HepG2 (cell line): ENCODE results near the gene CTDP1. TPM values are rescaled to one million over a fixed set of nuclear protein-coding genes. Genes with fewer than 3 reads are reported as not detected.

Source experiments
- ATAC-seq: fragments of 200-7000 bp; cut with Tn5 transposase; 3 replicates; pipeline ENCODE4 v1.9.1; 2020; ENCODE audit warnings: mild to moderate bottlenecking, moderate library complexity
- BruUV-seq: library from RNA; stranded (reverse); fragments of 400-500 nt; replicated peaks from 2 replicates; lab custom pipeline; 2021; lab: Mats Ljungman, UMichigan
- CTCF ChIA-PET: fragments of 300-600 bp; formaldehyde crosslinking; extraction: SDS; loops from one replicate; lab custom pipeline; 2021; ENCODE audit warnings: low total read pairs, inconsistent platforms, low intra/inter-chr PET ratio; lab: Yijun Ruan, JAX
- POLR2A ChIA-PET: fragments of 350-600 bp; sonication (Branson Sonifier 250); formaldehyde crosslinking; loops from one replicate; lab custom pipeline; 2020; ENCODE audit warnings: antibody characterized with exemption, inconsistent platforms; lab: Yijun Ruan, JAX
- DNase-seq: peaks from one replicate; pipeline ENCODE4 v3.0.0-alpha.2; 2015; ENCODE audit warnings: low spot score
- FAIRE-seq: peaks from 3 replicates; lab custom pipeline; 2011; peaks lifted over from hg19 to GRCh38; lab: Jason Lieb, UNC
- H2AFZ ChIP-seq: one replicate; pipeline ENCODE4 v1.6.1; 2011; ENCODE audit warnings: low read length, inconsistent platforms
- H3K27ac ChIP-seq: fragments of 300-600 bp; 3 replicates; pipeline ENCODE4 v1.8.0; 2011; ENCODE audit warnings: mixed run types, mild to moderate bottlenecking, mixed read lengths, low read length, inconsistent platforms; ENCODE audit not compliant: insufficient read depth; ENCODE audit errors: extremely low read length
- H3K27me3 ChIP-seq, 2 experiments: fragments of 200-600 bp in 1 of 2; 2 replicates in 1 of 2; 3 replicates in 1 of 2; pipeline versions ENCODE4 v1.6.0 to v1.8.0; 2011; ENCODE audit warnings: low read length in 2 of 2, mild to moderate bottlenecking in 2 of 2, moderate library complexity in 2 of 2, inconsistent platforms in 1 of 2; ENCODE audit not compliant: insufficient read depth in 2 of 2, control insufficient read depth in 1 of 2
- H3K36me3 ChIP-seq, 2 experiments: fragments of 200-600 bp in 1 of 2; replicated peaks in 1 of 2; 2 replicates in 1 of 2; 3 replicates in 1 of 2; pipeline versions ENCODE4 v1.5.1 to v1.8.0; 2011; ENCODE audit warnings: low read length in 2 of 2, inconsistent platforms in 1 of 2; ENCODE audit not compliant: insufficient read depth in 2 of 2, control insufficient read depth in 1 of 2
- H3K4me1 ChIP-seq: 2 replicates; pipeline ENCODE4 v1.5.1; 2012; ENCODE audit warnings: low read length, inconsistent platforms; ENCODE audit not compliant: insufficient read depth
- H3K4me2 ChIP-seq: 2 replicates; pipeline ENCODE4 v1.6.0; 2011; ENCODE audit warnings: low read depth, low read length, inconsistent platforms
- H3K4me3 ChIP-seq, 3 experiments: fragments of 200-600 bp in 1 of 3; sonication (generic), shearing (Covaris generic) in 1 of 3; replicated peaks in 1 of 3; 2 replicates each; pipeline ENCODE4 v1.5.1; 2011 to 2016; ENCODE audit warnings: low read length in 3 of 3, inconsistent platforms in 2 of 3, low read depth in 2 of 3, mild to moderate bottlenecking in 2 of 3, control low read depth in 1 of 3, mixed read lengths in 1 of 3; ENCODE audit not compliant: insufficient read depth in 1 of 3
- H3K79me2 ChIP-seq: one replicate; pipeline ENCODE4 v1.6.1; 2011; ENCODE audit warnings: low read length, inconsistent platforms; ENCODE audit not compliant: insufficient read depth
- H3K9ac ChIP-seq: 2 replicates; pipeline ENCODE4 v1.6.0; 2011; ENCODE audit warnings: mild to moderate bottlenecking, low read depth, low read length, inconsistent platforms; ENCODE audit not compliant: insufficient read depth
- H3K9me3 ChIP-seq: 2 replicates; pipeline ENCODE4 v1.5.1; 2012; ENCODE audit warnings: mild to moderate bottlenecking, low read length
- H4K20me1 ChIP-seq: 2 replicates; pipeline ENCODE4 v1.6.0; 2011; ENCODE audit warnings: inconsistent platforms, mild to moderate bottlenecking, low read length, moderate library complexity; ENCODE audit not compliant: insufficient read depth
- ARNT ChIP-seq: fragments of 450-650 bp; IDR thresholded peaks from 2 replicates; pipeline ENCODE4 v1.6.1; 2017
- GPN1 ChIP-seq: sonication (generic); formaldehyde crosslinking; IDR thresholded peaks from 2 replicates; pipeline ENCODE4 v1.5.1; 2020; ENCODE audit warnings: missing genetic modification reagents, borderline replicate concordance
- NFYC ChIP-seq: IDR thresholded peaks from 2 replicates; pipeline ENCODE4 v1.6.1; 2016; ENCODE audit warnings: missing genetic modification reagents, missing compliant biosample characterization
- NR1H2 ChIP-seq: sonication (generic); formaldehyde crosslinking; IDR thresholded peaks from 2 replicates; pipeline ENCODE4 v1.8.1; 2022; ENCODE audit warnings: low read depth, missing genetic modification reagents, borderline replicate concordance
- THYN1 ChIP-seq: sonication (generic); formaldehyde crosslinking; IDR thresholded peaks from 2 replicates; pipeline ENCODE4 v1.8.1; 2023; ENCODE audit warnings: low read depth, mild to moderate bottlenecking, moderate library complexity, missing genetic modification reagents, borderline replicate concordance
- ZBTB3 ChIP-seq: sonication (generic); formaldehyde crosslinking; IDR thresholded peaks from 2 replicates; pipeline ENCODE4 v1.4.0; 2020; ENCODE audit warnings: low read depth, mild to moderate bottlenecking, moderate library complexity, missing genetic modification reagents, borderline replicate concordance
- ZNF232 ChIP-seq: sonication (generic); formaldehyde crosslinking; IDR thresholded peaks from 2 replicates; pipeline ENCODE4 v1.4.0; 2020; ENCODE audit warnings: missing genetic modification reagents, borderline replicate concordance
- ZNF577 ChIP-seq: sonication (generic); formaldehyde crosslinking; IDR thresholded peaks from 2 replicates; pipeline ENCODE4 v1.4.0; 2020; ENCODE audit warnings: mild to moderate bottlenecking, low read depth, missing genetic modification reagents, borderline replicate concordance
- ZNF614 ChIP-seq: IDR thresholded peaks from 2 replicates; pipeline ENCODE4 v1.6.1; 2018; ENCODE audit warnings: missing biosample characterization, missing genetic modification reagents, inconsistent platforms, borderline replicate concordance
- WGBS: methylation state at CpG from one replicate; pipeline ENCODE4 v1.1.6; 2017; ENCODE audit warnings: low lambda C conversion rate; 5-methylcytosine and 5-hydroxymethylcytosine counted together
- in situ Hi-C: cut with HindIII; loops from 2 replicates; pipeline ENCODE4 v1.10.0; 2017; ENCODE audit warnings: low pct_unique_long_range_greater_than_20kb; ENCODE audit not compliant: extremely low pct_ligation_motif_present
- intact Hi-C: fragments of 100-400 bp; cut with micrococcal nuclease; formaldehyde crosslinking; loops from one replicate; pipeline ENCODE4 v1.10.0; 2022; ENCODE audit not compliant: unreplicated experiment
- polyA plus RNA-seq, 8 experiments: library from polyadenylated mRNA; depleted of rRNA in 3 of 8; stranded (reverse) in 7 of 8; unstranded in 1 of 8; fragments of >200 nt; fragmentation: Illumina TruSeq in 4 of 8; extraction: Trizol in 4 of 8; gene quantifications; 2 replicates each; pipeline versions ENCODE4 v1.2.1 to v1.2.3, GENCODE V29; 2011 to 2016; ENCODE audit warnings: low read depth in 4 of 8, missing spikeins in 1 of 8, mixed read lengths in 1 of 8; ENCODE audit not compliant: insufficient read depth in 1 of 8
- total RNA-seq, 5 experiments: library from RNA; depleted of rRNA; stranded (reverse); fragments of >200 nt; fragmentation: Illumina TruSeq; extraction: Trizol; gene quantifications; 2 replicates each; pipeline ENCODE4 v1.2.3, GENCODE V29; 2016; ENCODE audit warnings: low read depth in 1 of 5
- TF ChIP-seq, protein P1 (sequence below): sonication (generic); formaldehyde crosslinking; IDR thresholded peaks from 2 replicates; pipeline ENCODE4 v1.4.0; 2020; ENCODE audit warnings: low read depth, mild to moderate bottlenecking, missing genetic modification reagents
- TF ChIP-seq, protein P2 (sequence below): sonication (generic); formaldehyde crosslinking; IDR thresholded peaks from 2 replicates; pipeline ENCODE4 v1.4.0; 2020; ENCODE audit warnings: missing genetic modification reagents
- TF ChIP-seq, protein P3 (sequence below): sonication (generic); formaldehyde crosslinking; IDR thresholded peaks from 2 replicates; pipeline ENCODE4 v1.5.0; 2020; ENCODE audit warnings: mild to moderate bottlenecking, missing genetic modification reagents, moderate library complexity

Gene CTDP1
- total and polyA plus RNA-seq, 2 of the 13 experiments (the other 11 are each of a cell fraction or from before 2014, with no cell fraction given), result 6.9 to 11.0 TPM

DNA sequence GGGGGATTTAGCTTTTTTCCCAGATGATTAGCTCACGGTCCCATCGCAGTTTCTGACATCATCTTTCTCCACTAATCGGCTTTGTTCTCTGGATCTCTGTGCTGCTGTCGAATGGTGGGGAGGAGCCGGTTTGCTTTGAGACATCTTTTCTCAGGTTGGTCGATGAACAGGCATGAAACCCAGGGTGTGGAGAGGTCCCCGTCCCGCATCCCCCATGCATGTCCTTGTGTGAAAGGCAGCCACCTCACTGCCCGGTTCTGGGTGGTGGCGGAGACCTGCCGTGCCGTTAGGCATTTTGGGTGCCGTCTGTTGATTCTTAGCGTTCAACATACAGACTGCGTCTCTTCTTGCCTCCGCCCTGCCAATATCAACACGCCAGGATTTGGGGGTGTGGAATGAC is 57.8 kb downstream of the CTDP1 start:
- peaks cover 12 to 55% of the 10 kb centered on the region in 2 experiments; a peak in 4 of 5 replicates for H3K36me3 ChIP-seq
- POLR2A ChIA-PET, result no interaction called here
- CTCF ChIA-PET, result no interaction called here
- in situ Hi-C loops (no loop called here), intact Hi-C loops (no loop called here)
- 90% methylated on average over 17 of the region's 17 CpGs for WGBS
- 0 out of 2 replicates have a peak, but pooled peaks cover 3% of the 10 kb centered on the region for H4K20me1 ChIP-seq
- no peaks in the 10 kb centered on the region for H3K79me2 ChIP-seq
- H3K27ac ChIP-seq, result no peak overlapping the region
- no peak for DNase-seq
- H2AFZ ChIP-seq, result no peak overlapping the region
- no peak overlapping the region for H3K4me2 ChIP-seq
- no peak overlapping the region for H3K9ac ChIP-seq
- no peak overlapping the region for H3K4me3 ChIP-seq
- BruUV-seq, result no TSS peak
- H3K27me3 ChIP-seq, result no peaks in the 10 kb centered on the region; a peak in 1 of 5 replicates
- FAIRE-seq, result no peak
- H3K9me3 ChIP-seq, result no peaks in the 10 kb centered on the region
- no peak for ATAC-seq
- no peaks in the 10 kb centered on the region for H3K4me1 ChIP-seq
- TF ChIP-seq, protein P1, sequence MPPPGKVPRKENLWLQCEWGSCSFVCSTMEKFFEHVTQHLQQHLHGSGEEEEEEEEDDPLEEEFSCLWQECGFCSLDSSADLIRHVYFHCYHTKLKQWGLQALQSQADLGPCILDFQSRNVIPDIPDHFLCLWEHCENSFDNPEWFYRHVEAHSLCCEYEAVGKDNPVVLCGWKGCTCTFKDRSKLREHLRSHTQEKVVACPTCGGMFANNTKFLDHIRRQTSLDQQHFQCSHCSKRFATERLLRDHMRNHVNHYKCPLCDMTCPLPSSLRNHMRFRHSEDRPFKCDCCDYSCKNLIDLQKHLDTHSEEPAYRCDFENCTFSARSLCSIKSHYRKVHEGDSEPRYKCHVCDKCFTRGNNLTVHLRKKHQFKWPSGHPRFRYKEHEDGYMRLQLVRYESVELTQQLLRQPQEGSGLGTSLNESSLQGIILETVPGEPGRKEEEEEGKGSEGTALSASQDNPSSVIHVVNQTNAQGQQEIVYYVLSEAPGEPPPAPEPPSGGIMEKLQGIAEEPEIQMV (CRISPR knock-in tag), result no peak
- TF ChIP-seq THYN1 (CRISPR knock-in tag) (no peak), ARNT (no peak), ZNF232 (CRISPR knock-in tag) (no peak), NR1H2 (CRISPR knock-in tag) (no peak), GPN1 (CRISPR knock-in tag) (no peak), ZNF577 (no peak), ZBTB3 (no peak), NFYC (no peak), ZNF614 (no peak)
- TF ChIP-seq, protein P2, sequence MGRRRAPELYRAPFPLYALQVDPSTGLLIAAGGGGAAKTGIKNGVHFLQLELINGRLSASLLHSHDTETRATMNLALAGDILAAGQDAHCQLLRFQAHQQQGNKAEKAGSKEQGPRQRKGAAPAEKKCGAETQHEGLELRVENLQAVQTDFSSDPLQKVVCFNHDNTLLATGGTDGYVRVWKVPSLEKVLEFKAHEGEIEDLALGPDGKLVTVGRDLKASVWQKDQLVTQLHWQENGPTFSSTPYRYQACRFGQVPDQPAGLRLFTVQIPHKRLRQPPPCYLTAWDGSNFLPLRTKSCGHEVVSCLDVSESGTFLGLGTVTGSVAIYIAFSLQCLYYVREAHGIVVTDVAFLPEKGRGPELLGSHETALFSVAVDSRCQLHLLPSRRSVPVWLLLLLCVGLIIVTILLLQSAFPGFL (CRISPR knock-in tag), result no peak
- TF ChIP-seq, protein P3, sequence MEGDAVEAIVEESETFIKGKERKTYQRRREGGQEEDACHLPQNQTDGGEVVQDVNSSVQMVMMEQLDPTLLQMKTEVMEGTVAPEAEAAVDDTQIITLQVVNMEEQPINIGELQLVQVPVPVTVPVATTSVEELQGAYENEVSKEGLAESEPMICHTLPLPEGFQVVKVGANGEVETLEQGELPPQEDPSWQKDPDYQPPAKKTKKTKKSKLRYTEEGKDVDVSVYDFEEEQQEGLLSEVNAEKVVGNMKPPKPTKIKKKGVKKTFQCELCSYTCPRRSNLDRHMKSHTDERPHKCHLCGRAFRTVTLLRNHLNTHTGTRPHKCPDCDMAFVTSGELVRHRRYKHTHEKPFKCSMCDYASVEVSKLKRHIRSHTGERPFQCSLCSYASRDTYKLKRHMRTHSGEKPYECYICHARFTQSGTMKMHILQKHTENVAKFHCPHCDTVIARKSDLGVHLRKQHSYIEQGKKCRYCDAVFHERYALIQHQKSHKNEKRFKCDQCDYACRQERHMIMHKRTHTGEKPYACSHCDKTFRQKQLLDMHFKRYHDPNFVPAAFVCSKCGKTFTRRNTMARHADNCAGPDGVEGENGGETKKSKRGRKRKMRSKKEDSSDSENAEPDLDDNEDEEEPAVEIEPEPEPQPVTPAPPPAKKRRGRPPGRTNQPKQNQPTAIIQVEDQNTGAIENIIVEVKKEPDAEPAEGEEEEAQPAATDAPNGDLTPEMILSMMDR (CRISPR knock-in tag), result no peak
